ENCODE measurements around the gene PDCD2L. TPM values are rescaled to one million over a fixed set of nuclear protein-coding genes. Genes with fewer than 3 reads are reported as not detected.
"Not testable (repeated sequence)": the region's sequence is repeated elsewhere in the genome, so short reads cannot be mapped to it uniquely, and the experiment has no call there.

Gene PDCD2L
- total RNA-seq, 2 experiments from 2014 or later, result 8.0 to 9.7 TPM

DNA sequence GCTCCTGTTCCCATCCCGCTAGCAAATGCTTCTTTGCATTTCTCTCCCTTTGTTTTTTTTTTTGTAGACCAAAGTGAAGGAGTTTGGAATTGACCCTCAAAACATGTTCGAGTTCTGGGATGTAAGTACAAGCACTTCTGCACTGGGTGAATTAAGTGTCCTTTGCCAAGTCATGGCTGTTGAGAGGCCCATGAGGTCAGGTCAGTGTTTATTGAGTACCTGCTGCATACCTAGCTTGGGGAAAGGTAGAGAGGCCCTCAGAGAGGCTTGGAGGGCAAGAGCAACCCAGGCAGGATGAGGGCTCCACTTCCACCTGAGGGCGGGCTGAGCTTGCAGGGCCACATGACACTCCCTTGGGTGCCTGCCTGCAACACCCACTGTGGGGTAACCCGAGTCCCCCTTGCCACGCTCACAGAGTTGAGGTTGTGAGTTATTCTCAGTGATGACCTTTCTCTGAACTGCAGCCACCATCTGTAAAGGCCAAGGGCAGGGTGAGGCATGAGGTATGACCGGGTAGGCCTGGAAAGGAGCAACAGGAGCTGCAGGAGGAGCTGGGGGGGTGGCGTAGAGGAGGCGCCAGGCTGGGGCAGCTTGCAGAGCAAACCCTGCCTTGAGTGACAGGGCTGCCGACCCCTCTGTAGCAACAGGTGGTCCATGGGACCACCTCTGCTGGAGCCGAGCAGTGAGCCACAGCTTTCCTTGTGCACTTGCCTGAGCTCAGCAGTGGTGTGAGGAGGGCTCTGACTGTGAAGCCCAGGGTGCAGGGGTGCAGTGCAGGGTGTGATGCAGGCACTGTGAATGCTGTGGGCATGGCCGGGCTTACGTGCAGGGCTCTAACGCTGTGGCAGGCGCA lies 22.6 kb upstream of the PDCD2L start:
- Mint-ChIP-seq H3K27ac (no peak overlapping the region), H3K27me3 (no peaks in the 10 kb centered on the region), H3K36me3 (ENCODE audit: low read depth) (peaks cover 77% of the 10 kb centered on the region), H3K4me1 (no peaks in the 10 kb centered on the region), H3K4me3 (no peak overlapping the region), H3K9me3 (no peaks in the 10 kb centered on the region)
- ChIA-PET CTCF (no interaction called here), POLR2A (interaction anchor here (1.1 kb wide), 1 partner anchor 13 kb away, joined by 5 read pairs; no protein-coding TSS in a partner anchor)
- no peak for DNase-seq

DNA sequence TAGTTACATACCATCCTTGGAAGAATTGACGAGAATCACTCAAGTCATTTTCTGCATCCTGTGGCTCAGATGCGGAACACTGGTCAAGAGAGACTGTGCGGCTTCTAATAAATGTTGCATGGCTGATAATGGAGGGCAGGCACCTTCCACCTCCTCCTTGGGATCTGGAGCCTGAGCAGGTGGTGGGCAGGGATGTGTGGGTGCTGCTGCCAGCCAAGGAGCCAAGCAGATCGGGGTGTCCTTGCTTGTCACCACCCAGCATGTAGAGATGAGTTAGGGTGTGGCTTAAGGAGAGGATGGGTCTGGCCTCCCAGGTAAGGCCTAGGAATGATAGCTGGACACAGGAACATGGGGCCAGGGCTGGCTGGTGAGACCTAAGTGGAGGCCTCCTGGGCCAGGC lies 21.7 kb upstream of the PDCD2L start:
- Mint-ChIP-seq H3K4me3 (no peak overlapping the region), H3K27me3 (no peaks in the 10 kb centered on the region), H3K4me1 (no peaks in the 10 kb centered on the region), H3K27ac (no peak overlapping the region), H3K9me3 (no peaks in the 10 kb centered on the region), H3K36me3 (ENCODE audit: low read depth) (peaks cover 78% of the 10 kb centered on the region)
- no peak for DNase-seq
- ChIA-PET POLR2A (interaction anchor here (1.0 to 1.1 kb wide), 2 partner anchors 11 to 14 kb away, joined by 4 to 5 read pairs; no protein-coding TSS in a partner anchor), CTCF (no interaction called here)

- Mint-ChIP-seq H3K4me3 (no peak overlapping the region), H3K27ac (no peak overlapping the region), H3K27me3 (no peaks in the 10 kb centered on the region), H3K9me3 (no peaks in the 10 kb centered on the region), H3K4me1 (no peaks in the 10 kb centered on the region), H3K36me3 (ENCODE audit: low read depth) (peaks cover 74% of the 10 kb centered on the region)
- POLR2A ChIA-PET, result interaction anchor here (0.6 to 1.1 kb wide), 2 partner anchors 8 to 14 kb away, joined by 3 read pairs; no protein-coding TSS in a partner anchor
- CTCF ChIA-PET, result no interaction called here
- DNase-seq, result no peak
Measured at GRCh38 chr19:34383599-34383998, 20.6 kb upstream of the PDCD2L start.

GRCh38 chr19:34386645-34387445 lies 17.4 kb upstream of the PDCD2L start:
- no peak for DNase-seq
- ChIA-PET CTCF (interaction anchor here (1.6 kb wide), 1 partner anchor 44 kb away, joined by 5 read pairs; no protein-coding TSS in a partner anchor), POLR2A (interaction anchor here (0.8 to 1.8 kb wide), 2 partner anchors 21 to 41 kb away, joined by 3 to 5 read pairs; partner anchors contain the start of gene GPI)
- Mint-ChIP-seq H3K4me1 (no peaks in the 10 kb centered on the region), H3K4me3 (no peak overlapping the region), H3K36me3 (ENCODE audit: low read depth) (peaks cover 58% of the 10 kb centered on the region), H3K27me3 (no peaks in the 10 kb centered on the region), H3K27ac (peak overlapping the region; percentile 31), H3K9me3 (no peaks in the 10 kb centered on the region)

DNA sequence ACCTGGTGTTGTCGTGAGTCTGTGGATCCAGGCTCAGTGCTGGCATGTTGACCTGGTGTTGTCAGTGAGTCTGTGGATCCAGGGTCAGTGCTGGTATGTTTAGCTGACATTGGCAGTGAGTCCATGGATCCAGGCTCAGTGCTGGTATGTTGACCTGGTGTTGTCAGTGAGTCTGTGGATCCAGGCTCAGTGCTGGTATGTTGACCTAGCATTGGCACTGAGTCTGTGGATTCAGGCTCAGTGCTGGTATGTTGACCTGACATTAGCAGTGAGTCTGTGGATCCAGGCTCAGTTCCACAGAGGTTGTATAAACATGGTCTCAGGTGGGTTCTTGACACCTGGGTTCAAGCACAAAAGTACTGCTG lies 16.8 kb upstream of the PDCD2L start:
- H3K27ac Mint-ChIP-seq, result no peak overlapping the region
- ChIA-PET CTCF (interaction anchor here (1.6 kb wide), 1 partner anchor 43 kb away, joined by 5 read pairs; no protein-coding TSS in a partner anchor), POLR2A (no interaction called here)
- H3K4me1 Mint-ChIP-seq, result no peaks in the 10 kb centered on the region
- H3K9me3 Mint-ChIP-seq, result no peaks in the 10 kb centered on the region
- H3K36me3 Mint-ChIP-seq (ENCODE audit: low read depth), result peaks cover 54% of the 10 kb centered on the region
- no peak overlapping the region for H3K4me3 Mint-ChIP-seq
- no peak for DNase-seq
- no peaks in the 10 kb centered on the region for H3K27me3 Mint-ChIP-seq

DNA sequence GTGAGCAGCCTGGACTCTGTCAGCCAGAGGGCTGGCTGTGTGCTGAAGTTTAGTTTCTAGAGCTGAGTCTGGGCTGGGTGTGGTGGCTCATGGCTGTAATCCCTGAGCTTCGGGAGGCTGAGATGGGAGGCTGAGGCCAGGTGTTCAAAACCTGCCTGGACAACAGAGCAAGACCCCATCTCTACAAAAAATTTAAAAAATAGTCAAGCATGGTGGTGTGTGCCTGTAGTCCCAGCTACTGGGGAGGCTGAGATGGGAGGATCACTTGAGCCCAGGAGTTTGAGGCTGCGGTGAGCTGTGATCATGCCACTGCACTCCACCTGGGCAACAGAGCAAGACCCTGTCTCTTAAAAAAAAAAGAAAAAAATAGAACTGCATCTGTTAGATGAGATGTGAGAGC lies 15.5 kb upstream of the PDCD2L start:
- H3K4me1 Mint-ChIP-seq, POLR2A ChIA-PET, H3K27me3 Mint-ChIP-seq, CTCF ChIA-PET, H3K9me3 Mint-ChIP-seq, H3K27ac Mint-ChIP-seq, H3K4me3 Mint-ChIP-seq, DNase-seq: not testable (repeated sequence)
- peaks cover 41% of the 10 kb centered on the region for H3K36me3 Mint-ChIP-seq (ENCODE audit: low read depth)

GRCh38 chr19:34391813-34392212 lies 12.4 kb upstream of the PDCD2L start:
- Mint-ChIP-seq H3K36me3 (ENCODE audit: low read depth) (peaks cover 24% of the 10 kb centered on the region), H3K27me3 (no peaks in the 10 kb centered on the region), H3K9me3 (no peaks in the 10 kb centered on the region), H3K27ac (no peak overlapping the region), H3K4me3 (no peak overlapping the region), H3K4me1 (no peaks in the 10 kb centered on the region)
- ChIA-PET CTCF (no interaction called here), POLR2A (no interaction called here)
- DNase-seq, result no peak

DNA sequence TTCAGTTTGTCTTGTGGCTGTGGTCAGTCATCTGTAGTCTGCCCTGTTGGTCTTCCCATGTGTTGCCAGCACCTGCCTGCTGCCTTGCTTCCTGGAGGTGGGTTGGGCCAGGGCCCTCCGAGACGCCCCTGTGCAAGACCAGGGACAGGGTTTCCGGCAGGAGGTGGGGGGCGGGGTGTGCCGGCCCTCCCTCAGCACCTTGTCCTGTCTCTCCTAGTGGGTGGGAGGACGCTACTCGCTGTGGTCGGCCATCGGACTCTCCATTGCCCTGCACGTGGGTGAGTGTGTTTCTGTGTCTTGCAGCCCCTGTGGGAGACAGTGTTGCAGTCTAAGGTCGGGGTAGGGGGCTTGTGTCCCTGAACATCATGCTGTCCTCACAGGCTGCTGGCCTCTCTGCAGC lies 11.2 kb upstream of the PDCD2L start:
- Mint-ChIP-seq H3K4me1 (no peaks in the 10 kb centered on the region), H3K27me3 (no peaks in the 10 kb centered on the region), H3K4me3 (no peak overlapping the region), H3K9me3 (no peaks in the 10 kb centered on the region), H3K36me3 (ENCODE audit: low read depth) (peaks cover 30% of the 10 kb centered on the region), H3K27ac (no peak overlapping the region)
- ChIA-PET CTCF (no interaction called here), POLR2A (interaction anchor here (1.2 kb wide), 1 partner anchor 9 kb away, joined by 3 read pairs; no protein-coding TSS in a partner anchor)
- DNase-seq, result no peak

DNA sequence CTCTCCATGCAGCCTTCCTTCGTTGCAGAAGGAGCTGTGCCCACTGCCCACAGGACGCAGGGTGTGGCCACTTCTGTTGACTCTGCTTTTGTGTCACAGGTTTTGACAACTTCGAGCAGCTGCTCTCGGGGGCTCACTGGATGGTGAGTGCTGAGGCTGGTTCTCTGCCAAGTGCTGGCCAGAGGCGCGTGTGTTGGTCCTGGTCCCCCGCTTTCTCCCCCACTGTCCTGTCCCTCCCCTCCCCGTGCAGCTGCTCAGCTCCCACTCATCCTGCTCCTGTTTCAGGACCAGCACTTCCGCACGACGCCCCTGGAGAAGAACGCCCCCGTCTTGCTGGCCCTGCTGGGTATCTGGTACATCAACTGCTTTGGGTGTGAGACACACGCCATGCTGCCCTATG lies 10.6 kb upstream of the PDCD2L start:
- no peaks in the 10 kb centered on the region for H3K27me3 Mint-ChIP-seq
- H3K4me3 Mint-ChIP-seq, result no peak overlapping the region
- no peak overlapping the region for H3K27ac Mint-ChIP-seq
- H3K9me3 Mint-ChIP-seq, result no peaks in the 10 kb centered on the region
- ChIA-PET POLR2A (interaction anchor here (1.2 kb wide), 1 partner anchor 9 kb away, joined by 3 read pairs; no protein-coding TSS in a partner anchor), CTCF (no interaction called here)
- peaks cover 32% of the 10 kb centered on the region for H3K36me3 Mint-ChIP-seq (ENCODE audit: low read depth)
- no peaks in the 10 kb centered on the region for H3K4me1 Mint-ChIP-seq
- no peak for DNase-seq

GRCh38 chr19:34397853-34398252 lies 6.3 kb upstream of the PDCD2L start:
- H3K9me3 Mint-ChIP-seq, result no peaks in the 10 kb centered on the region
- POLR2A ChIA-PET, result no interaction called here

GRCh38 chr19:34399886-34400285 lies 4.3 kb upstream of the PDCD2L start:
- Mint-ChIP-seq H3K4me1 (peaks cover 14% of the 10 kb centered on the region), H3K27me3 (no peaks in the 10 kb centered on the region), H3K4me3 (no peak overlapping the region), H3K36me3 (ENCODE audit: low read depth) (peaks cover 54% of the 10 kb centered on the region), H3K9me3 (no peaks in the 10 kb centered on the region), H3K27ac (no peak overlapping the region)
- POLR2A ChIA-PET, result no interaction called here
- CTCF ChIA-PET, result no interaction called here
- no peak for DNase-seq

More at GRCh38 chr19:34397853-34398252, 6.3 kb upstream of the PDCD2L start:
- Mint-ChIP-seq H3K4me3 (no peak overlapping the region), H3K27me3 (no peaks in the 10 kb centered on the region), H3K36me3 (ENCODE audit: low read depth) (peaks cover 57% of the 10 kb centered on the region), H3K27ac (no peak overlapping the region), H3K4me1 (peaks cover 2% of the 10 kb centered on the region)
- no peak for DNase-seq
- CTCF ChIA-PET, result no interaction called here

DNA sequence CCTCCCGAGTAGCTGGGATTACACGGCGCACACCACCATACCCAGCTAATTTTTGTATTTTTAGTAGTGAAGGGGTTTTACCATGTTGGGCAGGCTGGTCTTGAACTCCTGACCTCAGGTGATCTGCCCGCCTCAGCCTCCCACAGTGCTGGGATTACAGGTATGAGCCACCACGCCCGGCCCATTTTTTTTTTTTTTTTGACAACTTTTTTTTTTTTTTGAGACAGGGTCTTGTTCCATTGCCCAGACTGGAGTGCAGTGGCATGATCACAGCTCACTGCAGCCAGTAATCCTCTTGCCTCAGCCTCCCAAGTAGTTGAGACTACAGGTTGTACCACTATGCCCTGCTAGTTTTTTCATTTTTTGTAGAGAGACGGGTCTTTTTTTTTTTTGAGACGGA lies 3.4 kb upstream of the PDCD2L start:
- H3K9me3 Mint-ChIP-seq, H3K27me3 Mint-ChIP-seq, H3K4me3 Mint-ChIP-seq, POLR2A ChIA-PET, DNase-seq, H3K27ac Mint-ChIP-seq: not testable (repeated sequence)
- H3K36me3 Mint-ChIP-seq (ENCODE audit: low read depth), result peaks cover 50% of the 10 kb centered on the region
- CTCF ChIA-PET, result interaction anchor here (0.6 kb wide), 1 partner anchor 16 kb away, joined by 3 read pairs; no protein-coding TSS in a partner anchor
- H3K4me1 Mint-ChIP-seq, result peaks cover 14% of the 10 kb centered on the region

DNA sequence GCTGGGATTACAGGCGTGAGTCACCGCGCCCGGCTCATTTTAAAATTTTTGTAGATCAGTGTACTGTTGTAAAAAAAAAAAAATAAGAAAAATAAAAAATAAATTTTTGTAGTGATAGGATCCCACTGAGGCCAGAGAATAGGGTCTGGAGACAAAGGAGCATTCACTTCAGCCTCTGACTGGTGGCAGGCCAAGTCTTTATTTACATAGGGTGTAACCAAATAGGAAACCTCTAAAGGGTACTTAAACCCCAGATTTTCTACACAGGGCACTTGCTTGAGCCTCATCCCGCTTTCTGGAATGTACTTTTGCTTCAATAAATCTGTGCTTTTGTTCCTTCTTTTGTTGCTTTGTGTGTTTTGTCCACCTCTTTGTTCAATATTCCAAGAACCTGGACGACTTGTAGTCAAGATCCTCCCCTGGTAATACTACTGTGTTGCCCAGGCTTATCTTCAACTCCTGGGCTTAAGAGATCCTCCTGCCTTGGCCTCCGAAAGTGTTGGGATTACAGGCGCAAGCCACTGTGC lies 2.1 kb upstream of the PDCD2L start:
- H3K4me3 Mint-ChIP-seq, result no peak overlapping the region
- no peaks in the 10 kb centered on the region for H3K27me3 Mint-ChIP-seq
- H3K27ac Mint-ChIP-seq, result no peak overlapping the region
- CTCF ChIA-PET, result interaction anchor here (1.6 kb wide), 1 partner anchor 28 kb away, joined by 3 read pairs; no protein-coding TSS in a partner anchor
- POLR2A ChIA-PET, result interaction anchor here (1.0 kb wide), 1 partner anchor 9 kb away, joined by 3 read pairs; no protein-coding TSS in a partner anchor
- peaks cover 42% of the 10 kb centered on the region for H3K36me3 Mint-ChIP-seq (ENCODE audit: low read depth)
- no peak for DNase-seq
- peaks cover 15% of the 10 kb centered on the region for H3K4me1 Mint-ChIP-seq
- H3K9me3 Mint-ChIP-seq, result no peaks in the 10 kb centered on the region

All from activated CD4-positive, alpha-beta memory T cell treated with anti-CD3 and anti-CD28 coated beads, Interleukin-2, amount 10 ng/mL, durations not matched to agents 7 days and 5 days (primary cell).